Dermis blood vessel endothelial cell (primary cell): Measurements from ENCODE around the gene LMNB1. TPM values are rescaled to one million over a fixed set of nuclear protein-coding genes. Genes with fewer than 3 reads are reported as not detected.
A peak's percentile ranks its signal among the peaks of the same experiment; 100 is the strongest.

ENCODE experiments used
- DNase-seq: peaks from one replicate; pipeline ENCODE4 v3.0.0; 2010
- total RNA-seq: library from RNA; depleted of rRNA; stranded (reverse); fragments of >200 nt; gene quantifications from 2 replicates; pipeline ENCODE4 v1.2.3, GENCODE V29; 2014

Gene LMNB1
- total RNA-seq, 1 donor from 2014 or later, result 43.1 TPM

- DNase-seq, result no peak
Measured at GRCh38 chr5:126857472-126858410, 80.8 kb downstream of the LMNB1 start.

GRCh38 chr5:126858441-126858840 is 81.5 kb downstream of the LMNB1 start:
- no peak for DNase-seq

- DNase-seq, result no peak
Measured at GRCh38 chr5:126863402-126863801, 86.5 kb downstream of the LMNB1 start.

- DNase-seq, result no peak
Measured at GRCh38 chr5:126864042-126864688, 87.2 kb downstream of the LMNB1 start.

GRCh38 chr5:126865299-126865698 is 88.4 kb downstream of the LMNB1 start:
- peak; percentile 48 for DNase-seq

- DNase-seq, result peak; percentile 54
Measured at GRCh38 chr5:126866851-126867636, 90.1 kb downstream of the LMNB1 start.

- DNase-seq, result no peak
Measured at GRCh38 chr5:126868338-126869004, 91.5 kb downstream of the LMNB1 start.

GRCh38 chr5:126869005-126869451 is 92.1 kb downstream of the LMNB1 start:
- peak; percentile 45 for DNase-seq

GRCh38 chr5:126871441-126871840 is 94.5 kb downstream of the LMNB1 start:
- DNase-seq, result no peak

- DNase-seq, result no peak
Measured at GRCh38 chr5:126872561-126873354, 95.8 kb downstream of the LMNB1 start.

GRCh38 chr5:126875303-126875785 is 98.4 kb downstream of the LMNB1 start:
- no peak for DNase-seq

- no peak for DNase-seq
Measured at GRCh38 chr5:126877602-126878001, 100.7 kb downstream of the LMNB1 start.

GRCh38 chr5:126878085-126878484 is 101.1 kb downstream of the LMNB1 start:
- DNase-seq, result no peak

- no peak for DNase-seq
Measured at GRCh38 chr5:126878634-126879033, 101.7 kb downstream of the LMNB1 start.

- DNase-seq, result no peak
Measured at GRCh38 chr5:126881821-126882600, 105.1 kb downstream of the LMNB1 start.

GRCh38 chr5:126883564-126884245 is 106.8 kb downstream of the LMNB1 start:
- no peak for DNase-seq

GRCh38 chr5:126884269-126884819 is 107.4 kb downstream of the LMNB1 start:
- DNase-seq, result peak; percentile 87
